Endodermal cell (in vitro differentiated cells): ENCODE measurements around the gene NADSYN1. TPM values are rescaled to one million over a fixed set of nuclear protein-coding genes. Genes with fewer than 3 reads are reported as not detected.
A peak's percentile ranks its signal among the peaks of the same experiment; 100 is the strongest.

ENCODE experiments used
- DNase-seq: peaks from one replicate; pipeline ENCODE4 v3.0.0-alpha.2; 2017
- H3K27ac ChIP-seq: 2 replicates; pipeline ENCODE4 v1.5.1; 2013; ENCODE audit warnings: mild to moderate bottlenecking, low read depth, low read length, moderate library complexity
- H3K27me3 ChIP-seq: 2 replicates; pipeline ENCODE4 v1.6.1; 2013; ENCODE audit warnings: mild to moderate bottlenecking, low read length, moderate library complexity; ENCODE audit not compliant: insufficient read depth, control insufficient read depth, poor library complexity, severe bottlenecking
- H3K36me3 ChIP-seq: 2 replicates; pipeline ENCODE4 v1.7.0; 2013; ENCODE audit warnings: mild to moderate bottlenecking, low read length, moderate library complexity; ENCODE audit not compliant: control insufficient read depth, insufficient read depth
- H3K4me1 ChIP-seq: one replicate; pipeline ENCODE4 v1.7.0; 2013; ENCODE audit warnings: low read length; ENCODE audit not compliant: control insufficient read depth, insufficient read depth
- H3K4me3 ChIP-seq: 2 replicates; pipeline ENCODE4 v1.5.1; 2013; ENCODE audit warnings: mild to moderate bottlenecking, low read length, moderate library complexity
- H3K9ac ChIP-seq: 2 replicates; pipeline ENCODE4 v1.6.1; 2013; ENCODE audit warnings: mild to moderate bottlenecking, low read length, moderate library complexity; ENCODE audit not compliant: poor library complexity, severe bottlenecking; ENCODE audit errors: extremely low read depth
- H3K9me3 ChIP-seq: 2 replicates; pipeline ENCODE4 v1.6.1; 2013; ENCODE audit warnings: mild to moderate bottlenecking, low read length, moderate library complexity; ENCODE audit not compliant: control insufficient read depth
- H3K27ac Mint-ChIP-seq: 2 replicates; pipeline ENCODE4 v1.8.0; 2020; ENCODE audit warnings: mixed read lengths
- H3K27me3 Mint-ChIP-seq: 2 replicates; pipeline ENCODE4 v1.8.0; 2021; ENCODE audit warnings: mild to moderate bottlenecking, mixed read lengths; ENCODE audit not compliant: insufficient read depth
- H3K36me3 Mint-ChIP-seq: 2 replicates; pipeline ENCODE4 v1.8.0; 2020; ENCODE audit warnings: low read depth, mixed read lengths
- H3K4me1 Mint-ChIP-seq: 2 replicates; pipeline ENCODE4 v1.8.0; 2020; ENCODE audit warnings: mixed read lengths
- H3K4me3 Mint-ChIP-seq: 2 replicates; pipeline ENCODE4 v1.8.0; 2020; ENCODE audit warnings: mild to moderate bottlenecking, moderate library complexity, mixed read lengths
- H3K9me3 Mint-ChIP-seq: 2 replicates; pipeline ENCODE4 v1.8.0; 2020; ENCODE audit warnings: mild to moderate bottlenecking, mixed read lengths
- CTCF ChIP-seq: fragments of 200-600 bp; sonication (generic); conservative IDR thresholded peaks from 2 replicates; pipeline ENCODE4 v1.5.0; 2021; ENCODE audit warnings: antibody characterized with exemption, mild to moderate bottlenecking
- WGBS, 2 experiments: methylation state at CpG; one replicate each; pipeline versions ENCODE4 v1.1.5 to v1.1.7; 2013; ENCODE audit warnings: missing lambda C conversion rate in 2 of 2, mixed read lengths in 1 of 2; ENCODE audit not compliant: insufficient coverage in 1 of 2, insufficient read length in 1 of 2; 5-methylcytosine and 5-hydroxymethylcytosine counted together
- total RNA-seq, 2 donors: library from RNA; stranded (reverse); fragmentation: NEBNext Ultra II Directional in 1 of 2; extraction: Animal tissue kit (Norgen Biotek cat#: 25700) in 1 of 2; gene quantifications; 2 replicates in 1 of 2; 3 replicates in 1 of 2; pipeline ENCODE4 v1.2.1, GENCODE V29; 2021

Gene NADSYN1
- total RNA-seq, 2 donors from 2014 or later: 51.9 to 61.6 TPM

- H3K4me3 Mint-ChIP-seq: no peak overlapping the region
- Histone ChIP-seq H3K27ac (no peak overlapping the region), H3K4me3 (no peak overlapping the region), H3K9ac (no peak overlapping the region), H3K4me1 (no peaks in the 10 kb centered on the region), H3K27me3 (no peaks in the 10 kb centered on the region), H3K9me3 (no peaks in the 10 kb centered on the region), H3K36me3 (peaks cover 15% of the 10 kb centered on the region)
- peaks cover 1% of the 10 kb centered on the region for H3K27me3 Mint-ChIP-seq
- no peak for TF ChIP-seq CTCF
- H3K4me1 Mint-ChIP-seq: no peaks in the 10 kb centered on the region
- DNase-seq: no peak
- peaks cover 5% of the 10 kb centered on the region for H3K9me3 Mint-ChIP-seq
- 73 to 91% methylated on average over 3 to 7 of the region's 7 CpGs for WGBS, 2 experiments
- peaks cover 13% of the 10 kb centered on the region for H3K36me3 Mint-ChIP-seq
- no peak overlapping the region for H3K27ac Mint-ChIP-seq
Observed at GRCh38 chr11:71431271-71431670, 21.7 kb upstream of the NADSYN1 start.

- no peak overlapping the region for H3K4me3 ChIP-seq
- Mint-ChIP-seq H3K4me3 (no peak overlapping the region), H3K9me3 (peaks cover 5% of the 10 kb centered on the region), H3K4me1 (no peaks in the 10 kb centered on the region), H3K27me3 (peaks cover 1% of the 10 kb centered on the region), H3K27ac (peak overlapping the region; percentile 29), H3K36me3 (peaks cover 26% of the 10 kb centered on the region)
- no peaks in the 10 kb centered on the region for H3K27me3 ChIP-seq
- TF ChIP-seq CTCF: no peak
- DNase-seq: peak; percentile 40
- H3K9me3 ChIP-seq: no peaks in the 10 kb centered on the region
- H3K27ac ChIP-seq: no peak overlapping the region
- H3K4me1 ChIP-seq: no peaks in the 10 kb centered on the region
- H3K36me3 ChIP-seq: peaks cover 19% of the 10 kb centered on the region
- 95 to 100% methylated on average over 1 to 7 of the region's 7 CpGs for WGBS, 2 experiments
- no peak overlapping the region for H3K9ac ChIP-seq
Observed at GRCh38 chr11:71432761-71433647, 20.0 kb upstream of the NADSYN1 start.

GRCh38 chr11:71433648-71434450 lies 19.2 kb upstream of the NADSYN1 start:
- Mint-ChIP-seq H3K36me3 (peaks cover 34% of the 10 kb centered on the region), H3K9me3 (peaks cover 4% of the 10 kb centered on the region), H3K4me1 (no peaks in the 10 kb centered on the region), H3K27ac (no peak overlapping the region), H3K4me3 (no peak overlapping the region), H3K27me3 (peaks cover 1% of the 10 kb centered on the region)
- H3K36me3 ChIP-seq: peaks cover 25% of the 10 kb centered on the region
- H3K27ac ChIP-seq: no peak overlapping the region
- no peaks in the 10 kb centered on the region for H3K4me1 ChIP-seq
- no peak for TF ChIP-seq CTCF
- H3K27me3 ChIP-seq: no peaks in the 10 kb centered on the region
- no peak overlapping the region for H3K9ac ChIP-seq
- H3K4me3 ChIP-seq: no peak overlapping the region
- peak; percentile 42 for DNase-seq
- no peaks in the 10 kb centered on the region for H3K9me3 ChIP-seq
- WGBS, 2 experiments: 94 to 96% methylated on average over 11 to 18 of the region's 19 CpGs
